Esophagus muscularis mucosa (tissue), 3 donors: ENCODE measurements around the gene CDK19.

Experiments
- CTCF ChIP-seq, 3 experiments: fragments of 200-600 bp in 2 of 3; fragments of 450-650 bp in 1 of 3; sonication (generic) in 2 of 3; IDR thresholded peaks; one replicate each; pipeline ENCODE4 v1.5.1; 2017 to 2019; ENCODE audit warnings: antibody characterized with exemption in 3 of 3, mild to moderate bottlenecking in 2 of 3, moderate library complexity in 1 of 3
- POLR2A ChIP-seq: fragments of 450-650 bp; IDR thresholded peaks from one replicate; pipeline ENCODE4 v1.6.1; 2017; ENCODE audit warnings: antibody characterized with exemption, moderate library complexity, mild to moderate bottlenecking, low read depth

- TF ChIP-seq CTCF (IDR thresholded peaks at IDR 0.05) (no peak), POLR2A (no peak)
Observed at GRCh38 chr6:110606151-110606550, 209.1 kb downstream of the CDK19 start.
